HepG2 (cell line): Measurements from ENCODE around the gene FKBP5. TPM values are rescaled to one million over a fixed set of nuclear protein-coding genes. Genes with fewer than 3 reads are reported as not detected.

Source experiments
- ATAD3A ChIP-seq: sonication (generic); formaldehyde crosslinking; IDR thresholded peaks from 2 replicates; pipeline ENCODE4 v1.4.0; 2020; ENCODE audit warnings: missing genetic modification reagents
- CEBPB ChIP-seq: IDR thresholded peaks from 2 replicates; pipeline ENCODE4 v1.6.1; 2011; ENCODE audit warnings: low read depth, low read length, improper control_type of control experiment, borderline replicate concordance
- CHD4 ChIP-seq: fragments of 200-600 bp; sonication (generic); IDR thresholded peaks from 2 replicates; pipeline ENCODE4 v1.7.0; 2017; ENCODE audit warnings: mild to moderate bottlenecking, low read length, borderline replicate concordance
- FOSL2 ChIP-seq: sonication (generic); formaldehyde crosslinking; IDR thresholded peaks from 2 replicates; pipeline ENCODE4 v1.4.0; 2020; ENCODE audit warnings: missing genetic modification reagents
- HNF1B ChIP-seq: sonication (generic); formaldehyde crosslinking; IDR thresholded peaks from 2 replicates; pipeline ENCODE4 v1.5.1; 2020; ENCODE audit warnings: mild to moderate bottlenecking, moderate library complexity, missing genetic modification reagents
- HNF4G ChIP-seq, 2 experiments: sonication (generic) in 1 of 2; formaldehyde crosslinking in 1 of 2; IDR thresholded peaks; 2 replicates each; pipeline versions ENCODE4 v1.4.0 to v1.6.1; 2011 to 2020; ENCODE audit warnings: borderline replicate concordance in 2 of 2, low read depth in 2 of 2, mild to moderate bottlenecking in 2 of 2, low read length in 1 of 2, missing genetic modification reagents in 1 of 2, moderate library complexity in 1 of 2
- KDM1A ChIP-seq: IDR thresholded peaks from 2 replicates; pipeline ENCODE4 v1.6.1; 2016; ENCODE audit warnings: missing compliant biosample characterization
- MTF1 ChIP-seq: sonication (generic); formaldehyde crosslinking; IDR thresholded peaks from 2 replicates; pipeline ENCODE4 v1.5.0; 2020; ENCODE audit warnings: missing genetic modification reagents
- PHF8 ChIP-seq: sonication (generic); formaldehyde crosslinking; IDR thresholded peaks from 2 replicates; pipeline ENCODE4 v1.5.0; 2020; ENCODE audit warnings: missing genetic modification reagents
- RBFOX2 ChIP-seq: fragments of 200-400 bp; formaldehyde crosslinking; IDR thresholded peaks from 2 replicates; pipeline ENCODE4 v1.6.1; 2017; ENCODE audit warnings: low read depth, mild to moderate bottlenecking, low read length
- SMARCE1 ChIP-seq: fragments of 450-650 bp; IDR thresholded peaks from 2 replicates; pipeline ENCODE4 v1.6.1; 2017; ENCODE audit warnings: borderline replicate concordance
- UBTF ChIP-seq: sonication (generic); formaldehyde crosslinking; IDR thresholded peaks from 2 replicates; pipeline ENCODE4 v1.4.0; 2020; ENCODE audit warnings: mild to moderate bottlenecking, missing genetic modification reagents
- YEATS2 ChIP-seq: sonication (generic); formaldehyde crosslinking; IDR thresholded peaks from 2 replicates; pipeline ENCODE4 v1.4.0; 2020; ENCODE audit warnings: missing genetic modification reagents, borderline replicate concordance
- ZNF143 ChIP-seq: sonication (generic); formaldehyde crosslinking; IDR thresholded peaks from 2 replicates; pipeline ENCODE4 v1.4.0; 2020; ENCODE audit warnings: missing genetic modification reagents
- ZNF362 ChIP-seq: sonication (generic); formaldehyde crosslinking; IDR thresholded peaks from 2 replicates; pipeline ENCODE4 v1.4.0; 2020; ENCODE audit warnings: missing genetic modification reagents, mild to moderate bottlenecking, borderline replicate concordance
- ZNF414 ChIP-seq: sonication (generic); formaldehyde crosslinking; IDR thresholded peaks from 2 replicates; pipeline ENCODE4 v1.5.0; 2020; ENCODE audit warnings: missing genetic modification reagents
- ZNF580 ChIP-seq: IDR thresholded peaks from 2 replicates; pipeline ENCODE4 v1.6.1; 2016; ENCODE audit warnings: low read depth, borderline replicate concordance
- ZNF598 ChIP-seq: sonication (generic); formaldehyde crosslinking; IDR thresholded peaks from 2 replicates; pipeline ENCODE4 v1.5.1; 2020; ENCODE audit warnings: mild to moderate bottlenecking, missing genetic modification reagents, borderline replicate concordance
- ZNF614 ChIP-seq: IDR thresholded peaks from 2 replicates; pipeline ENCODE4 v1.6.1; 2018; ENCODE audit warnings: missing biosample characterization, missing genetic modification reagents, inconsistent platforms, borderline replicate concordance
- ZNF644 ChIP-seq: IDR thresholded peaks from 2 replicates; pipeline ENCODE4 v1.6.1; 2016; ENCODE audit warnings: low read depth
- polyA plus RNA-seq, 8 experiments: library from polyadenylated mRNA; depleted of rRNA in 3 of 8; stranded (reverse) in 7 of 8; unstranded in 1 of 8; fragments of >200 nt; fragmentation: Illumina TruSeq in 4 of 8; extraction: Trizol in 4 of 8; gene quantifications; 2 replicates each; pipeline versions ENCODE4 v1.2.1 to v1.2.3, GENCODE V29; 2011 to 2016; ENCODE audit warnings: low read depth in 4 of 8, missing spikeins in 1 of 8, mixed read lengths in 1 of 8; ENCODE audit not compliant: insufficient read depth in 1 of 8
- total RNA-seq, 5 experiments: library from RNA; depleted of rRNA; stranded (reverse); fragments of >200 nt; fragmentation: Illumina TruSeq; extraction: Trizol; gene quantifications; 2 replicates each; pipeline ENCODE4 v1.2.3, GENCODE V29; 2016; ENCODE audit warnings: low read depth in 1 of 5

The FKBP5 gene
- total and polyA plus RNA-seq, 2 of the 13 experiments (the other 11 are each of a cell fraction or from before 2014, with no cell fraction given) = 8.0 to 17.4 TPM

- TF ChIP-seq PHF8 (0 out of 2 replicates have a peak, but pooled peaks have one; percentile 32), ZNF598 (CRISPR knock-in tag) (peak; percentile 58; the same call in 1 of the 2 replicates), ZNF614 (CRISPR knock-in tag) (peak; percentile 59; the same call in 1 of the 2 replicates), UBTF (CRISPR knock-in tag) (no peak), ZNF143 (CRISPR knock-in tag) (no peak), SMARCE1 (peak; percentile 59; the same call in 1 of the 2 replicates), MTF1 (no peak), ATAD3A (CRISPR knock-in tag) (no peak), HNF4G (IDR thresholded peaks at IDR 0.05; ENCODE audit: borderline replicate concordance, low read depth, low read length) (peak; percentile 58), HNF4G (CRISPR knock-in tag; IDR thresholded peaks at IDR 0.05; ENCODE audit: borderline replicate concordance, low read depth) (no peak; the same call in 1 of the 2 replicates), ZNF644 (0 out of 2 replicates have a peak, but pooled peaks have one; percentile 16), RBFOX2 (no peak), YEATS2 (0 out of 2 replicates have a peak, but pooled peaks have one; percentile 29), ZNF580 (CRISPR knock-in tag) (peak; percentile 77; the same call in 1 of the 2 replicates), HNF1B (0 out of 2 replicates have a peak, but pooled peaks have one; percentile 38), CHD4 (peak; percentile 80; the same call in 1 of the 2 replicates), CEBPB (peak; percentile 30; the same call in 1 of the 2 replicates), KDM1A (peak; percentile 78; the same call in 1 of the 2 replicates), ZNF414 (CRISPR knock-in tag) (peak; percentile 58; the same call in 1 of the 2 replicates), ZNF362 (CRISPR knock-in tag) (peak; percentile 62; the same call in 1 of the 2 replicates), FOSL2 (CRISPR knock-in tag) (peak; percentile 70)
Measured at GRCh38 chr6:35603326-35604202, 85.2 kb downstream of the FKBP5 start (continued).
